ENCODE data around the gene PCDHB4.
"Not testable (repeated sequence)": the region's sequence is repeated elsewhere in the genome, so short reads cannot be mapped to it uniquely, and the experiment has no call there.

DNA sequence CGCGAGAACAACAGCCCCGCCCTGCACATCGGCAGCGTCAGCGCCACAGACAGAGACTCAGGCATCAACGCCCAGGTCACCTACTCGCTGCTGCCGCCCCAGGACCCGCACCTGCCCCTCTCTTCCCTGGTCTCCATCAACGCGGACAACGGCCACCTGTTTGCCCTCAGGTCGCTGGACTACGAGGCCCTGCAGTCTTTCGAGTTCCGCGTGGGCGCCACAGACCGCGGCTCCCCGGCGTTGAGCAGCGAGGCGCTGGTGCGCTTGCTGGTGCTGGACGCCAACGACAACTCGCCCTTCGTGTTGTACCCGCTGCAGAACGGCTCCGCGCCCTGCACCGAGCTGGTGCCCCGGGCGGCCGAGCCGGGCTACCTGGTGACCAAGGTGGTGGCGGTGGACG is 30.0 kb downstream of the PCDHB4 start:
- TF ChIP-seq MXI1 (IDR thresholded peaks at IDR 0.05; ENCODE audit: borderline replicate concordance, low read depth, low read length); RFX5 (IDR thresholded peaks at IDR 0.05; ENCODE audit: low read depth, low read length); SMC3 (IDR thresholded peaks at IDR 0.05; ENCODE audit: low read depth, low read length); CHD1 (IDR thresholded peaks at IDR 0.05; ENCODE audit: low read depth, low read length); POLR2A (IDR thresholded peaks at IDR 0.05; ENCODE audit: low read depth, low read length); CEBPB (IDR thresholded peaks at IDR 0.05; ENCODE audit: low read depth, low read length); MAFK (IDR thresholded peaks at IDR 0.05; ENCODE audit: low read depth, low read length); MAZ (IDR thresholded peaks at IDR 0.05; ENCODE audit: borderline replicate concordance, low read depth, low read length); RCOR1 (IDR thresholded peaks at IDR 0.05; ENCODE audit: insufficient replicate concordance, low read length); FOS (IDR thresholded peaks at IDR 0.05; ENCODE audit: low read depth, low read length); RAD21 (IDR thresholded peaks at IDR 0.05; ENCODE audit: low read length): not testable (repeated sequence)
- TF ChIP-seq, protein P1, sequence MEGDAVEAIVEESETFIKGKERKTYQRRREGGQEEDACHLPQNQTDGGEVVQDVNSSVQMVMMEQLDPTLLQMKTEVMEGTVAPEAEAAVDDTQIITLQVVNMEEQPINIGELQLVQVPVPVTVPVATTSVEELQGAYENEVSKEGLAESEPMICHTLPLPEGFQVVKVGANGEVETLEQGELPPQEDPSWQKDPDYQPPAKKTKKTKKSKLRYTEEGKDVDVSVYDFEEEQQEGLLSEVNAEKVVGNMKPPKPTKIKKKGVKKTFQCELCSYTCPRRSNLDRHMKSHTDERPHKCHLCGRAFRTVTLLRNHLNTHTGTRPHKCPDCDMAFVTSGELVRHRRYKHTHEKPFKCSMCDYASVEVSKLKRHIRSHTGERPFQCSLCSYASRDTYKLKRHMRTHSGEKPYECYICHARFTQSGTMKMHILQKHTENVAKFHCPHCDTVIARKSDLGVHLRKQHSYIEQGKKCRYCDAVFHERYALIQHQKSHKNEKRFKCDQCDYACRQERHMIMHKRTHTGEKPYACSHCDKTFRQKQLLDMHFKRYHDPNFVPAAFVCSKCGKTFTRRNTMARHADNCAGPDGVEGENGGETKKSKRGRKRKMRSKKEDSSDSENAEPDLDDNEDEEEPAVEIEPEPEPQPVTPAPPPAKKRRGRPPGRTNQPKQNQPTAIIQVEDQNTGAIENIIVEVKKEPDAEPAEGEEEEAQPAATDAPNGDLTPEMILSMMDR (conservative IDR thresholded peaks at IDR 0.05; ENCODE audit: low read depth, low read length): not testable (repeated sequence)
- TF ChIP-seq, protein P2, sequence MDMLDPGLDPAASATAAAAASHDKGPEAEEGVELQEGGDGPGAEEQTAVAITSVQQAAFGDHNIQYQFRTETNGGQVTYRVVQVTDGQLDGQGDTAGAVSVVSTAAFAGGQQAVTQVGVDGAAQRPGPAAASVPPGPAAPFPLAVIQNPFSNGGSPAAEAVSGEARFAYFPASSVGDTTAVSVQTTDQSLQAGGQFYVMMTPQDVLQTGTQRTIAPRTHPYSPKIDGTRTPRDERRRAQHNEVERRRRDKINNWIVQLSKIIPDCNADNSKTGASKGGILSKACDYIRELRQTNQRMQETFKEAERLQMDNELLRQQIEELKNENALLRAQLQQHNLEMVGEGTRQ (IDR thresholded peaks at IDR 0.05; ENCODE audit: low read depth, low read length): not testable (repeated sequence)
- TF ChIP-seq, protein P3, sequence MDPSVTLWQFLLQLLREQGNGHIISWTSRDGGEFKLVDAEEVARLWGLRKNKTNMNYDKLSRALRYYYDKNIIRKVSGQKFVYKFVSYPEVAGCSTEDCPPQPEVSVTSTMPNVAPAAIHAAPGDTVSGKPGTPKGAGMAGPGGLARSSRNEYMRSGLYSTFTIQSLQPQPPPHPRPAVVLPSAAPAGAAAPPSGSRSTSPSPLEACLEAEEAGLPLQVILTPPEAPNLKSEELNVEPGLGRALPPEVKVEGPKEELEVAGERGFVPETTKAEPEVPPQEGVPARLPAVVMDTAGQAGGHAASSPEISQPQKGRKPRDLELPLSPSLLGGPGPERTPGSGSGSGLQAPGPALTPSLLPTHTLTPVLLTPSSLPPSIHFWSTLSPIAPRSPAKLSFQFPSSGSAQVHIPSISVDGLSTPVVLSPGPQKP (IDR thresholded peaks at IDR 0.05; ENCODE audit: borderline replicate concordance, low read depth, low read length): not testable (repeated sequence)
